Measurements from ENCODE around the gene ST3GAL3. TPM values are rescaled to one million over a fixed set of nuclear protein-coding genes. Genes with fewer than 3 reads are reported as not detected.

The ST3GAL3 gene
- total RNA-seq, 4 donors from 2014 or later: 30.2 to 41.4 (median 33.2) TPM

GRCh38 chr1:43900386-43900785, 193.1 kb downstream of the ST3GAL3 start:
- Histone ChIP-seq H3K36me3 (peaks cover 0 to 80% of the 10 kb centered on the region in 2 donors), H3K27me3 (no peaks in the 10 kb centered on the region), H3K9me3 (no peaks in the 10 kb centered on the region), H3K27ac (no peak overlapping the region), H3K4me1 (no peaks in the 10 kb centered on the region), H3K4me3 (no peak overlapping the region)
- ATAC-seq: no peak
- TF ChIP-seq POLR2AphosphoS5 (IDR thresholded peaks at IDR 0.05) (no peak), EP300 (IDR thresholded peaks at IDR 0.05) (no peak), POLR2A (IDR thresholded peaks at IDR 0.05) (no peak), CTCF (IDR thresholded peaks at IDR 0.05) (no peak)
- 75% methylated on average over 2 of the region's 3 CpGs; no CpG with 5 or more reads in 1 of the 2 donors for WGBS, 2 donors (ENCODE audit: low coverage in 1 of 2)

GRCh38 chr1:43901196-43901961, 194.0 kb downstream of the ST3GAL3 start:
- no peaks in the 10 kb centered on the region for H3K4me1 ChIP-seq
- no peak overlapping the region for H3K4me3 ChIP-seq
- WGBS, 2 donors (ENCODE audit: low coverage in 1 of 2): 75 to 78% methylated on average over 2 to 4 of the region's 7 CpGs
- no peak for ATAC-seq
- no peaks in the 10 kb centered on the region for H3K27me3 ChIP-seq
- TF ChIP-seq CTCF (IDR thresholded peaks at IDR 0.05): no peak
- TF ChIP-seq POLR2A (IDR thresholded peaks at IDR 0.05): no peak
- no peak for TF ChIP-seq POLR2AphosphoS5 (IDR thresholded peaks at IDR 0.05)
- TF ChIP-seq EP300 (IDR thresholded peaks at IDR 0.05): no peak
- peak overlapping the region in 1 of 4 donors; percentile 3 for H3K27ac ChIP-seq
- H3K9me3 ChIP-seq: no peaks in the 10 kb centered on the region
- peaks cover 0 to 70% of the 10 kb centered on the region in 2 donors for H3K36me3 ChIP-seq

- H3K27me3 ChIP-seq: no peaks in the 10 kb centered on the region
- WGBS, 2 donors (ENCODE audit: low coverage in 1 of 2): 100% methylated on average over 3 of the region's 4 CpGs; no CpG with 5 or more reads in 1 of the 2 donors
- H3K36me3 ChIP-seq: peaks cover 0 to 72% of the 10 kb centered on the region in 2 donors
- TF ChIP-seq EP300 (IDR thresholded peaks at IDR 0.05) (no peak), POLR2A (IDR thresholded peaks at IDR 0.05) (no peak), POLR2AphosphoS5 (IDR thresholded peaks at IDR 0.05) (no peak), CTCF (IDR thresholded peaks at IDR 0.05) (no peak)
- H3K27ac ChIP-seq: no peak overlapping the region
- H3K4me1 ChIP-seq: no peaks in the 10 kb centered on the region
- H3K4me3 ChIP-seq: no peak overlapping the region
- ATAC-seq: no peak
- no peaks in the 10 kb centered on the region for H3K9me3 ChIP-seq
These were observed 194.9 kb downstream of the ST3GAL3 start for GRCh38 chr1:43902058-43902831.

GRCh38 chr1:43904660-43905551, 197.6 kb downstream of the ST3GAL3 start:
- no peak overlapping the region for H3K27ac ChIP-seq
- H3K4me3 ChIP-seq: no peak overlapping the region
- no peaks in the 10 kb centered on the region for H3K9me3 ChIP-seq
- ATAC-seq: no peak
- H3K4me1 ChIP-seq: no peaks in the 10 kb centered on the region
- peaks cover 0 to 62% of the 10 kb centered on the region in 2 donors for H3K36me3 ChIP-seq
- no peaks in the 10 kb centered on the region for H3K27me3 ChIP-seq
- TF ChIP-seq CTCF (IDR thresholded peaks at IDR 0.05): no peak
- TF ChIP-seq POLR2AphosphoS5 (IDR thresholded peaks at IDR 0.05): no peak
- TF ChIP-seq POLR2A (IDR thresholded peaks at IDR 0.05): no peak
- no peak for TF ChIP-seq EP300 (IDR thresholded peaks at IDR 0.05)
- WGBS, 2 donors (ENCODE audit: low coverage in 1 of 2): 50 to 59% methylated on average over 3 to 7 of the region's 7 CpGs
